Gastrocnemius medialis (tissue), 4 donors: ENCODE results near the gene CFAP46. TPM values are rescaled to one million over a fixed set of nuclear protein-coding genes. Genes with fewer than 3 reads are reported as not detected.

Experiments
- ATAC-seq, 2 donors: fragments of 150-250 bp; one replicate each; pipeline ENCODE4 v1.9.1; 2016
- DNase-seq, 2 donors: peaks; one replicate each; pipeline ENCODE4 v3.0.0-alpha.2; 2019
- H3K27ac ChIP-seq, 4 donors: fragments of 200-600 bp; sonication (generic); 1 replicate in 1 of 4; 2 replicates in 3 of 4; pipeline ENCODE4 v1.5.1; 2016 to 2018; ENCODE audit warnings: mild to moderate bottlenecking in 2 of 4, moderate library complexity in 1 of 4
- H3K27me3 ChIP-seq, 3 donors: fragments of 200-600 bp; sonication (generic) in 2 of 3; 1 replicate in 1 of 3; 2 replicates in 2 of 3; pipeline versions ENCODE4 v1.5.1 to v1.6.0; 2016 to 2019; ENCODE audit warnings: mild to moderate bottlenecking in 1 of 3, moderate library complexity in 1 of 3
- H3K36me3 ChIP-seq, 2 donors: fragments of 200-600 bp; sonication (generic) in 1 of 2; one replicate each; pipeline ENCODE4 v1.5.1; 2017 to 2018
- H3K4me1 ChIP-seq, 2 donors: fragments of 200-600 bp; sonication (generic) in 1 of 2; one replicate each; pipeline ENCODE4 v1.5.1; 2016 to 2017; ENCODE audit warnings: mild to moderate bottlenecking in 2 of 2
- H3K4me3 ChIP-seq, 4 donors: fragments of 200-600 bp; sonication (generic) in 3 of 4; 1 replicate in 1 of 4; 2 replicates in 3 of 4; pipeline ENCODE4 v1.5.1; 2016 to 2019; ENCODE audit warnings: mild to moderate bottlenecking in 2 of 4
- H3K9me3 ChIP-seq, 3 donors: fragments of 200-600 bp; sonication (generic) in 2 of 3; 1 replicate in 1 of 3; 2 replicates in 2 of 3; pipeline ENCODE4 v1.5.1; 2016 to 2019
- CTCF ChIP-seq, 5 experiments: fragments of 450-650 bp in 3 of 5; fragments of 200-600 bp in 2 of 5; sonication (generic) in 2 of 5; IDR thresholded peaks in 4 of 5; conservative IDR thresholded peaks in 1 of 5; 1 replicate in 4 of 5; 2 replicates in 1 of 5; pipeline ENCODE4 v1.5.1; 2016 to 2019; ENCODE audit warnings: antibody characterized with exemption in 5 of 5, mild to moderate bottlenecking in 3 of 5, moderate library complexity in 3 of 5
- POLR2A ChIP-seq, 2 donors: fragments of 450-650 bp; IDR thresholded peaks; one replicate each; pipeline ENCODE4 v1.6.1; 2017; ENCODE audit warnings: antibody characterized with exemption in 2 of 2, mild to moderate bottlenecking in 2 of 2, moderate library complexity in 2 of 2
- in situ Hi-C, 4 donors: fragments of 200-750 bp; cut with MboI; loops; one replicate each; pipeline versions ENCODE4 v1.15.0 to v1.8.0; 2017; ENCODE audit warnings: low sequenced_read_pairs in 4 of 4
- intact Hi-C: fragments of 100-400 bp; cut with DNase I; formaldehyde crosslinking; loops from one replicate; pipeline ENCODE4 v1.15.1; 2023; ENCODE audit warnings: low total_unique reads
- total RNA-seq, 4 donors: library from RNA; depleted of rRNA; stranded (reverse); fragments of >200 nt; gene quantifications; one replicate each; pipeline versions ENCODE4 v1.1.0 to v1.2.3, GENCODE V29; 2016

CFAP46 gene
- total RNA-seq, 4 donors from 2014 or later, result 4.2 to 27.9 (median 11.9) TPM

GRCh38 chr10:132926777-132927650 is 15.4 kb downstream of the CFAP46 start:
- no peak for DNase-seq
- in situ Hi-C loops, result loop anchor here in 1 of 4 donors (25.0 kb wide), 1 partner anchor 185 kb away; no protein-coding TSS in a partner anchor

GRCh38 chr10:132926070-132926469 is 16.3 kb downstream of the CFAP46 start:
- TF ChIP-seq CTCF (IDR thresholded peaks at IDR 0.05 in 4 of 5, conservative IDR thresholded peaks at IDR 0.05 in 1 of 5) (no peak), POLR2A (IDR thresholded peaks at IDR 0.05) (no peak)
- no peaks in the 10 kb centered on the region for H3K36me3 ChIP-seq
- intact Hi-C loops, result no loop called here
- no peak overlapping the region for H3K4me3 ChIP-seq
- H3K9me3 ChIP-seq, result no peaks in the 10 kb centered on the region
- ATAC-seq (no peak), DNase-seq (no peak)
- no peaks in the 10 kb centered on the region for H3K27me3 ChIP-seq
- in situ Hi-C loops, result loop anchor here in 1 of 4 donors (25.0 kb wide), 1 partner anchor 186 kb away; no protein-coding TSS in a partner anchor
- H3K27ac ChIP-seq, result no peak overlapping the region
- no peaks in the 10 kb centered on the region for H3K4me1 ChIP-seq

More at GRCh38 chr10:132926777-132927650, 15.4 kb downstream of the CFAP46 start:
- TF ChIP-seq CTCF (IDR thresholded peaks at IDR 0.05 in 4 of 5, conservative IDR thresholded peaks at IDR 0.05 in 1 of 5), result no peak
- TF ChIP-seq POLR2A (IDR thresholded peaks at IDR 0.05), result no peak
- Histone ChIP-seq H3K27me3 (no peaks in the 10 kb centered on the region), H3K4me1 (no peaks in the 10 kb centered on the region), H3K27ac (no peak overlapping the region), H3K9me3 (no peaks in the 10 kb centered on the region), H3K4me3 (no peak overlapping the region), H3K36me3 (no peaks in the 10 kb centered on the region)
- intact Hi-C loops, result no loop called here
- ATAC-seq, result no peak

- DNase-seq, result no peak
- intact Hi-C loops, result no loop called here
- no peak for TF ChIP-seq CTCF (IDR thresholded peaks at IDR 0.05 in 4 of 5, conservative IDR thresholded peaks at IDR 0.05 in 1 of 5)
- TF ChIP-seq POLR2A (IDR thresholded peaks at IDR 0.05), result no peak
- in situ Hi-C loops, result loop anchor here in 1 of 4 donors (25.0 kb wide), 1 partner anchor 187 kb away; no protein-coding TSS in a partner anchor
- Histone ChIP-seq H3K27me3 (no peaks in the 10 kb centered on the region), H3K27ac (no peak overlapping the region), H3K4me1 (no peaks in the 10 kb centered on the region), H3K36me3 (no peaks in the 10 kb centered on the region), H3K9me3 (no peaks in the 10 kb centered on the region), H3K4me3 (no peak overlapping the region)
- ATAC-seq, result no peak
These were observed 16.8 kb downstream of the CFAP46 start for GRCh38 chr10:132925614-132926013.

- H3K36me3 ChIP-seq, result no peaks in the 10 kb centered on the region
- no peaks in the 10 kb centered on the region for H3K4me1 ChIP-seq
- TF ChIP-seq POLR2A (IDR thresholded peaks at IDR 0.05), result no peak
- TF ChIP-seq CTCF (IDR thresholded peaks at IDR 0.05 in 4 of 5, conservative IDR thresholded peaks at IDR 0.05 in 1 of 5), result no peak
- H3K27ac ChIP-seq, result no peak overlapping the region
- ATAC-seq, result no peak
- DNase-seq, result no peak
- intact Hi-C loops (no loop called here), in situ Hi-C loops (loop anchor here in 1 of 4 donors (25.0 kb wide), 1 partner anchor 187 kb away; no protein-coding TSS in a partner anchor)
- no peak overlapping the region for H3K4me3 ChIP-seq
- H3K27me3 ChIP-seq, result peaks cover 0 to 4% (median 0%) of the 10 kb centered on the region in 3 donors
- no peaks in the 10 kb centered on the region for H3K9me3 ChIP-seq
These were observed 17.3 kb downstream of the CFAP46 start for GRCh38 chr10:132925071-132925561.
